ENCODE measurements around the gene CERT1. TPM values are rescaled to one million over a fixed set of nuclear protein-coding genes. Genes with fewer than 3 reads are reported as not detected.
A peak's percentile ranks its signal among the peaks of the same experiment; 100 is the strongest.
"Not testable (repeated sequence)": the region's sequence is repeated elsewhere in the genome, so short reads cannot be mapped to it uniquely, and the experiment has no call there.

The CERT1 gene
- total RNA-seq, 1 donor from 2014 or later: 29.3 TPM

DNA sequence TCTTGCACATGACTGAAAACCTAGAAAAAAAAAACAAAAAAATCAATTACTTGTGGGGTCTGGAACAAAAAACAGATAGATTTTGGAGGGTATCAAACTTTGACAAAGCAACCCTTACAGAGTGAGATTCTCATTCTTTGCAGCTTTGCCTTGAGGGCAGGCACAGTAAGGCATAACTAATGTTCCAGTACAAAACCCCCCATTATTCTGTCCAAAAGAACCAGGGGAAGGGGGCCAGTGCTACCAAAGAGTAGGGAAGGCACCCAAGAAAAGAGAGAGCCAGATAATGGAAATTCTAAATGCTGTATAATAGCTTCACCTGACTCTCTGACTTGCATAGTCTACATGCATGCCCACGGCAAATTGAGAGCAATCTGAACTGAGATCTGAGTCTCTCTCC, 13.2 kb upstream of the CERT1 start:
- ATAC-seq: no peak

GRCh38 chr5:75524071-75524470, 12.6 kb upstream of the CERT1 start:
- ATAC-seq (no peak), DNase-seq (no peak)
- intact Hi-C loops (cut with micrococcal nuclease): no loop called here

More for the DNA sequence above, 13.2 kb upstream of the CERT1 start:
- DNase-seq: no peak
- intact Hi-C loops (cut with micrococcal nuclease): no loop called here

DNA sequence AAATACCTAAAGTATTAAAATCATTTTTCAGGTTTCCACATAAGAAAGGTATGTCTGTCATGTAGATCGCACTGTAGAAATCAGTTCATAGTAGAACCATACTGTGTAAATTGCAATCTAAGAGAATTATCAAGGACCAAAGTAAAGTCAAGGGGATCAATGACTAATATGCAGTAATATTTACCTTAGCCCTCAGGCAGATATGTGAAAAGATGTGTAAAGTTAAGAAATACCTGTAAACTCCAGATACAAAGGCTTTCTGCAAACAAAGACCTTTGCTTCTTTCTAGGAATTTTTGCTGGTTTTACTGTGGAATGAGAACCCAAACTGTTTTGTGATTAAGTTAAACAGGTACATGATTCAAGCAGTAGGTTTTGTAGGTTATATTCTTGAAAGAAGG, 11.8 kb upstream of the CERT1 start:
- DNase-seq: no peak
- ATAC-seq: no peak
- intact Hi-C loops (cut with micrococcal nuclease): no loop called here

DNA sequence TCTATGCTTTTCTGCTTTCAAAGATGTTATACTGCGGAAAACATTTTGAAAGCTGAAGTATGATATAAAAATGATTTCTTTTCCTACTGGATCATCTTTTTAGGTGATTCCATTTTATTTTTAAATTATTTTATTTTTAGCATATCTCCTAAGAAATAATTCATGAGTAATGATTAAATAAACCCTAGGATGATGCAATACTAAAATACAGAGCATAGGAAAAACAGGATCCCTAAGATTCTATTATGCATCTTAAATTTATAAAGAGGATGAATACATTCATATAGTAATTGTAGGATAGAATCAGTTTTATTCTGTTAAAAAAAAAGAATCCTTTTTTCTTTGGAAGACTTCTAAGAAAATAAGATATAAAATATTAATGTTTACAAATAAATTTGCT, 11.1 kb upstream of the CERT1 start:
- DNase-seq (no peak), ATAC-seq (no peak)
- intact Hi-C loops (cut with micrococcal nuclease): no loop called here

DNA sequence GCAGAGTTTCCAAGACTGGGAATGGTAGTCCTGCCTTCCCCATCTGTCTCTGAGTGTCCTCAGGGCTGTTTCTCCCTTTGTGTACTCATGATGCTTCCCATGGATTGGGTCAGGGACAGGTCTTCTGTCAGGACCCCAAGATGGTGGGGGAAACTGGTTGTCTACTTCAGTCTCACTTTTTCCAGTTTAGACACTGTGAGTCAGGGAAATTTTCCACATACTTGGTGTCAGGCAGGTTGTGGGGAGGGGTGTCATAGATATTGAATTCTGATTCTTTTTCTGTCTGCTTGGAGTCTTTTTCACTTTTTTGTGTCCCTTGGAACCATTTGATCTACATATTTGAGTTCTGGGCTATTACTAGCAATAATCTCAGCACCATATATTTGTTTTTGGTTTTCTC, 10.6 kb upstream of the CERT1 start:
- intact Hi-C loops (cut with micrococcal nuclease): no loop called here
- DNase-seq (no peak), ATAC-seq (no peak)

DNA sequence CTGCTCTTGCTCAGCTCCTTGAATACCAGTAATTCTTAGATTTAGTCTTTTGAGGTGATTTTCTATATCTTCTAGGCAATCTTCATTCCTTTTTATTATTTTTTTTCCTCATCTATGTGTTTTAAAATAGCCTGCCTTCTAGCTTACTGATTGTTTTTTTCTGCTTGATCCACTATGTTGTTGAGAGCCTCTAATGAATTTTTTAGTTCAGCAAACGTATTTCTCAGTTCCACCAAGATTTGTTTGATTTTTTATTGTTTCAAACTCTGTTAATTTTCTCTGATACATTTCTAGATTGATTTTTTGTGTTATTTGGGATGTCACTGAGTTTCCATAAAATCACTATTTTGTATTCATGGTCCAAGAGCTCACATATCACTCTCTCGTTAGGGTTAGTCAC, 9.8 kb upstream of the CERT1 start:
- no peak for ATAC-seq
- no peak for DNase-seq
- intact Hi-C loops (cut with micrococcal nuclease): no loop called here

- ATAC-seq: no peak
- intact Hi-C loops (cut with micrococcal nuclease): no loop called here
- DNase-seq: no peak
Observed at GRCh38 chr5:75519761-75520160, 8.3 kb upstream of the CERT1 start.

DNA sequence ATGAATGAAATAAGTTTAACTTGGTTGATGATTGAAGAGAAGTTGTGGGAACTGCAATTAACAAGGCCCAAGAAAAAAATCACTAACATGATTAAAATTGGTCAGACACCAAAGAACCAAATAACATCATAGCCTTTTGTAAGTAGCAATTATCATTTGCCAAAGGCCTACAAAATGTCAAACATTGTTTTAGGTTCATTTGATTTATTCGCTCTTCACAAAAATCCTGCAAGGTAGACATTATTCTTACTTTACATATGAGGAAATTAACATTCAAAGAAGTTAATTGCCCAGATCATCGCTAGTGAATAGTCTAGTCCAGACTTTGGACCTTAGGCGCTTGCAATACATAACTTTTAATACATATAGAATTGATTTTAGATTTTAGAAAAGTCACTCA, 2.9 kb upstream of the CERT1 start:
- DNase-seq (no peak), ATAC-seq (no peak)
- intact Hi-C loops (cut with micrococcal nuclease): no loop called here

GRCh38 chr5:75513841-75514240, 2.4 kb upstream of the CERT1 start:
- ATAC-seq (no peak), DNase-seq (no peak)
- intact Hi-C loops (cut with micrococcal nuclease): no loop called here

DNA sequence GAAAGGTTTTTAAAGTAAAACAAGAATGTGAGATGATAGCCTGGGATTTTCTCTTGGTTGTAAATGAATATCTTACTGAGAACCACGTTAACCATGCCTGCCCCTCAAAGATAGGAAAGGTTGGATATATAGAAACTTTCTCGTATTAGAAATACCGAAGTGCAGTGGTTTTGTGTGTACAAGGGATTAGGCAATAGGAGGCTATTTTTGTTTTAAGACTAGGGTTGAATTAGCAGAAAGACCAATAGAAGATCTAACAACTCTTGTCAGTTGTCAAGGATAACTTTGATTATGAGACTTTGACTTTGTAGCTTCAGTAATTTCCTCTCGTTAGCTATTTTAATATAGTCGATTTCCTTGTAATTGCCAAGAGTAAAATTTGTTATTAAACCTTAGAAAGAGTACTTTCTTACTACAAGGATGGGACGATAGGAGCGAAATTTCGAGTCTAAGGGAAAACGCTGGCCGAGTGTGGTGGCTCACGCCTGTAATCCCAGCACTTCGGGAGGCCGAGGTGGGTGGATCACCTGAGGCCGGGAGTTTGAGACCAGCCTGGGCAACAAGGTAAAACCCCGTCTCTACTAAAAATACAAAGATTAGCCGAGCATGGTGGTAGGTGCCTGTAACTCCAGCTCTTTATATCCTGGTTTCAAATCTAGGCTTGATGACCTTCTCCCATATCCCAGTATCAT, 1.1 kb upstream of the CERT1 start:
- no peak for ATAC-seq

GRCh38 chr5:75510836-75511434, 494 bp downstream of the CERT1 start:
- DNase-seq (peak; percentile 62), ATAC-seq (peak; percentile 69)
- intact Hi-C loops (cut with micrococcal nuclease): no loop called here

More for the DNA sequence above, 1.1 kb upstream of the CERT1 start:
- DNase-seq: no peak
- intact Hi-C loops (cut with micrococcal nuclease): no loop called here

DNA sequence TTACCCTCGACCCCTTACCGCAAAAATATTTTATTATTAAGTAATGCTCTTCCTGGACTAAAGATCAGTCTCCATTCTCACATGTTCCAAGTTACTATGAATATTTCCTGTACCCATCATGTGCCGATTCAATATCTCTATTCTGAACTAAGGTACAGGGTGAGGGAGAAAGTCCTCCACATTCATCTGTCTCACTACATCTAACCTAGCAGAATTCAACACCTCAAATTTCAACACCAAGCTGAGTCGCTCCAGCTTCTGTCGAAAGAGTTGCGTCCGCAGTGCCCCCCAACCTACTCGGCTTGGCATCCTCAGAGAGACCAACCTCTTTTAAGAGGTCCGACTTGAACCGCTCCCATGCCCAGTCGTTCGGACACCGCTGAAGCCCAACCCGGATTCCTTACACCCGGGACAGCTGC, 1.0 kb downstream of the CERT1 start:
- ATAC-seq (peak; percentile 42), DNase-seq (no peak)
- intact Hi-C loops (cut with micrococcal nuclease): no loop called here

DNA sequence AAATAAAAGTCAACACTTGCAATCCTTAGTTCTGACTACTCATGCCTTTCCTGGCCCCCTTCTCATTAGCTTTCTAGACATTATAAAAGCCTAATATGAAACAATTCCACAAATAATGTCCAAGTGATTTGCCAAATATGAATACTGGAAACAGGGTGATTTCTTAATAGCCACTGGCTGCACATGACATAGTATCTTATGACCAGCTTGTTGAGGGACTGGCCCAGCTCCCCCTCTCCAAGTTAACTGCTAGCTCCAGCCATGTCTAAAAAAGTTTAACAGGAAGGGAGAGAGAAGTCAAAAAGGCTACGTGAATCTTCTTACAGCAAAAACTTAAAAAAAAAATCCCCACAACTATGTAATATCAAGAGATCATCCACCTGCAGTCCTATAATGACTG, 1.5 kb downstream of the CERT1 start:
- DNase-seq (no peak), ATAC-seq (no peak)
- intact Hi-C loops (cut with micrococcal nuclease): loop anchor here (10.0 kb wide), 1 partner anchor 155 kb away; no protein-coding TSS in a partner anchor

DNA sequence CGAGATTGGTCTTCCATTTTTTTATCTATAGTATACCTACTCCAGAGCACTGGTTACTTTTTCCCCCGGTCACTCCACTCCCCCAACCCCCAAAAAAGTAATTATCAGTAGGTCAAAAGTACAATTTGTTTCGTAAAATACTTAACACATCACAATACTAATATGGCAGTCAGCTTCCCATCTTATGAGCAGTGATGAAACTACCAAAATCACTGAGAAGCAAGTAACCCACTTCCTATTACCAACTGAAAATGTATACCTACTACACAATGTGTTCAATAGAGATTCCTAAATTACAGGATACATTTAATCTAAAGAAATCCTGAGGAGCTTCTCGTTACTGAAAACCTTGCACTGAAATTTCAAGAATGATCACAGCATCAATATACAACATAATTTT, 1.9 kb downstream of the CERT1 start:
- intact Hi-C loops (cut with micrococcal nuclease): loop anchor here (10.0 kb wide), 1 partner anchor 155 kb away; no protein-coding TSS in a partner anchor
- ATAC-seq (no peak), DNase-seq (no peak)

GRCh38 chr5:75507841-75508240, 3.6 kb downstream of the CERT1 start:
- intact Hi-C loops (cut with micrococcal nuclease): loop anchor here (10.0 kb wide), 1 partner anchor 157 kb away; no protein-coding TSS in a partner anchor
- DNase-seq (no peak), ATAC-seq (no peak)

- not testable (repeated sequence) for DNase-seq, ATAC-seq
- intact Hi-C loops (cut with micrococcal nuclease): loop anchor here (10.0 kb wide), 1 partner anchor 160 kb away; no protein-coding TSS in a partner anchor
Observed at GRCh38 chr5:75505112-75505511, 6.3 kb downstream of the CERT1 start.

GRCh38 chr5:75498875-75499274, 12.6 kb downstream of the CERT1 start:
- DNase-seq; ATAC-seq; intact Hi-C loops (cut with micrococcal nuclease): not testable (repeated sequence)

GRCh38 chr5:75498208-75498777, 13.1 kb downstream of the CERT1 start:
- DNase-seq: no peak
- ATAC-seq: no peak
- intact Hi-C loops (cut with micrococcal nuclease): no loop called here

DNA sequence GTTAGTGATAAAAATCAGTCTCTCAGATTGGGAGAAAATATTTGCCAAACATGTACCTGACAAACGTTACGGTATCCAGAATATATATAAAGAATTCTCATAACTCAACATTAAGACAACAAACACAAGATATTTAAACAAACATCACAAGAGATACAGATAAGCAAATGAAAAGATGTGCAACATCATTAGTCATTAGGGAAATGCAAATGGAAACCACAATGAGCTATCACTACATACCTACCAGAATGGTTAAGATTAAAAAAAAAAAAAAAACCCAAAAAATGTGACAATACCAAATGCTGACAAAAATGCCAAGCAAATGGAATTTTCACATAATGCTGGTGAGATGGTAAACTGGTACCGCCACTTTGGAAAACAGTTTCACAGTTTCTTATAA, 15.4 kb downstream of the CERT1 start:
- intact Hi-C loops (cut with micrococcal nuclease): no loop called here
- ATAC-seq: no peak

GRCh38 chr5:75491621-75492020, 19.8 kb downstream of the CERT1 start:
- intact Hi-C loops (cut with micrococcal nuclease): no loop called here
- DNase-seq (no peak), ATAC-seq (no peak)

More for the DNA sequence above, 15.4 kb downstream of the CERT1 start:
- DNase-seq: no peak

All from left ventricle myocardium superior (tissue), 1 donor.